ENCODE results near the gene RPTOR. TPM values are rescaled to one million over a fixed set of nuclear protein-coding genes. Genes with fewer than 3 reads are reported as not detected.

Gene RPTOR
- total and polyA plus RNA-seq, 10 of the 15 experiments (the other 5 are each of a cell fraction or from before 2014, with no cell fraction given), result 0.18 to 32.1 (median 7.8) TPM

DNA sequence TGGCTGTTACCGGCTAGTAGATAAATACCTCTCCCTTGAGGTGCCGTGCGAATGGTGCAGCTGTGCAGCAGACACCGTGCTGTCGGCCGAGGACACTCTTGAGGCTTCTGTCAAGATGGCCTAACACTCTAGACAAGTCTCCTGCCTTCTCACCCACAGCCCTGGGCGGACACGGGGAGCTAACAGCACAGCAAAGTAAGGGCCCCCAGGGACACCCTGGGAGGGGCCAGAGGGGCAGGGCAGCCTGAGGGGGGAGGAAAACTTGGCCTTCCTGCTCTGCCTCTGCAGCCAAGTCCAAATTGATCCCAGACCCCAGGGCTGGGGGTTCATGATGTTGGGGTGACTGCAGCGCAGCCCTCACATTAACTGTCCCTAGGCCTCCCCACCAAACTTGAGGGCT, 210.2 kb downstream of the RPTOR start:
- H3K27ac ChIP-seq (ENCODE audit: control insufficient read depth, insufficient read depth), result no peak overlapping the region
- FAIRE-seq, result no peak
- ChIA-PET POLR2A (no interaction called here), SMC1A (ENCODE audit: uncharacterized antibody, unreplicated experiment) (no interaction called here), RAD21 (ENCODE audit: unreplicated experiment) (no interaction called here), CTCF (interaction anchor here (1.2 to 1.3 kb wide), 2 partner anchors 8 to 10 kb away, joined by 3 read pairs; no protein-coding TSS in a partner anchor)
- no peak for ATAC-seq
- intact Hi-C loops (cut with micrococcal nuclease; ENCODE audit: unreplicated experiment), result no loop called here
- no peaks in the 10 kb centered on the region for H3K9me3 ChIP-seq (replicated peaks; ENCODE audit: control insufficient read depth, insufficient read depth, low read length)
- in situ Hi-C loops (cut with MboI), result no loop called here
- H4K20me1 ChIP-seq (ENCODE audit: control insufficient read depth, insufficient read depth), result no peaks in the 10 kb centered on the region
- TF ChIP-seq STAT1 (conservative IDR thresholded peaks at IDR 0.05), result no peak
- no peak for TF ChIP-seq CHD2 (IDR thresholded peaks at IDR 0.05; ENCODE audit: borderline replicate concordance, low read depth, low read length)
- TF ChIP-seq, protein P1, sequence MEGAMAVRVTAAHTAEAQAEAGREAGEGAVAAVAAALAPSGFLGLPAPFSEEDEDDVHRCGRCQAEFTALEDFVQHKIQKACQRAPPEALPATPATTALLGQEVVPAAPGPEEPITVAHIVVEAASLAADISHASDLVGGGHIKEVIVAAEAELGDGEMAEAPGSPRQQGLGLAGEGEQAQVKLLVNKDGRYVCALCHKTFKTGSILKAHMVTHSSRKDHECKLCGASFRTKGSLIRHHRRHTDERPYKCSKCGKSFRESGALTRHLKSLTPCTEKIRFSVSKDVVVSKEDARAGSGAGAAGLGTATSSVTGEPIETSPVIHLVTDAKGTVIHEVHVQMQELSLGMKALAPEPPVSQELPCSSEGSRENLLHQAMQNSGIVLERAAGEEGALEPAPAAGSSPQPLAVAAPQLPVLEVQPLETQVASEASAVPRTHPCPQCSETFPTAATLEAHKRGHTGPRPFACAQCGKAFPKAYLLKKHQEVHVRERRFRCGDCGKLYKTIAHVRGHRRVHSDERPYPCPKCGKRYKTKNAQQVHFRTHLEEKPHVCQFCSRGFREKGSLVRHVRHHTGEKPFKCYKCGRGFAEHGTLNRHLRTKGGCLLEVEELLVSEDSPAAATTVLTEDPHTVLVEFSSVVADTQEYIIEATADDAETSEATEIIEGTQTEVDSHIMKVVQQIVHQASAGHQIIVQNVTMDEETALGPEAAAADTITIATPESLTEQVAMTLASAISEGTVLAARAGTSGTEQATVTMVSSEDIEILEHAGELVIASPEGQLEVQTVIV (IDR thresholded peaks at IDR 0.05; ENCODE audit: borderline replicate concordance, partially characterized antibody), result no peak
- no peak for TF ChIP-seq TAF1 (IDR thresholded peaks at IDR 0.05; ENCODE audit: borderline replicate concordance, low read depth, low read length)
- no peak for TF ChIP-seq DPF2 (IDR thresholded peaks at IDR 0.05)
- no peak for TF ChIP-seq ESRRA (IDR thresholded peaks at IDR 0.05; ENCODE audit: low read length)
- TF ChIP-seq, protein P2, sequence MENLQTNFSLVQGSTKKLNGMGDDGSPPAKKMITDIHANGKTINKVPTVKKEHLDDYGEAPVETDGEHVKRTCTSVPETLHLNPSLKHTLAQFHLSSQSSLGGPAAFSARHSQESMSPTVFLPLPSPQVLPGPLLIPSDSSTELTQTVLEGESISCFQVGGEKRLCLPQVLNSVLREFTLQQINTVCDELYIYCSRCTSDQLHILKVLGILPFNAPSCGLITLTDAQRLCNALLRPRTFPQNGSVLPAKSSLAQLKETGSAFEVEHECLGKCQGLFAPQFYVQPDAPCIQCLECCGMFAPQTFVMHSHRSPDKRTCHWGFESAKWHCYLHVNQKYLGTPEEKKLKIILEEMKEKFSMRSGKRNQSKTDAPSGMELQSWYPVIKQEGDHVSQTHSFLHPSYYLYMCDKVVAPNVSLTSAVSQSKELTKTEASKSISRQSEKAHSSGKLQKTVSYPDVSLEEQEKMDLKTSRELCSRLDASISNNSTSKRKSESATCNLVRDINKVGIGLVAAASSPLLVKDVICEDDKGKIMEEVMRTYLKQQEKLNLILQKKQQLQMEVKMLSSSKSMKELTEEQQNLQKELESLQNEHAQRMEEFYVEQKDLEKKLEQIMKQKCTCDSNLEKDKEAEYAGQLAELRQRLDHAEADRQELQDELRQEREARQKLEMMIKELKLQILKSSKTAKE (IDR thresholded peaks at IDR 0.05; ENCODE audit: low read depth, poor library complexity, severe bottlenecking), result no peak
- no peak for TF ChIP-seq NFYA (IDR thresholded peaks at IDR 0.05; ENCODE audit: borderline replicate concordance, low read depth, low read length)
- TF ChIP-seq BACH1 (IDR thresholded peaks at IDR 0.05; ENCODE audit: borderline replicate concordance), result no peak
- H3K27me3 ChIP-seq (replicated peaks in 1 of 2; ENCODE audit: control insufficient read depth in 2 of 2, insufficient read depth in 2 of 2, low read length in 1 of 2), result no peaks in the 10 kb centered on the region
- WGBS (ENCODE audit: insufficient coverage, insufficient replicate concordance, low lambda C conversion rate, missing lambda C conversion rate), result 87% methylated on average over 9 of the region's 9 CpGs
- DNase-seq (ENCODE audit: low read depth, low spot score), result no peak
- H3K36me3 ChIP-seq (ENCODE audit: control insufficient read depth in 2 of 2, insufficient read depth in 2 of 2, low read length in 1 of 2), result peaks cover 5 to 9% of the 10 kb centered on the region in 2 experiments; a peak in 3 of 4 replicates
- H3K4me2 ChIP-seq (ENCODE audit: control insufficient read depth, insufficient read depth), result no peak overlapping the region
- H3K4me3 ChIP-seq, result no peak overlapping the region
- H3K4me1 ChIP-seq (ENCODE audit: control insufficient read depth, insufficient read depth, low read length), result peaks cover 2% of the 10 kb centered on the region
- no peaks in the 10 kb centered on the region; the same call in 1 of the 2 replicates for H3K79me2 ChIP-seq (ENCODE audit: control insufficient read depth, insufficient read depth, low read length)
- H2AFZ ChIP-seq (ENCODE audit: control insufficient read depth, low read depth, low read length), result no peak overlapping the region
- no peak overlapping the region for H3K9ac ChIP-seq (ENCODE audit: control insufficient read depth, insufficient read depth, low read length)
- BruUV-seq (replicated peaks), result no TSS peak
